ENCODE data around the gene CHADL. TPM values are rescaled to one million over a fixed set of nuclear protein-coding genes. Genes with fewer than 3 reads are reported as not detected.

The CHADL gene
- total and polyA plus RNA-seq, 2 of the 8 experiments (the other 6 are each of a cell fraction or from before 2014, with no cell fraction given): 0.78 to 1.4 TPM

DNA sequence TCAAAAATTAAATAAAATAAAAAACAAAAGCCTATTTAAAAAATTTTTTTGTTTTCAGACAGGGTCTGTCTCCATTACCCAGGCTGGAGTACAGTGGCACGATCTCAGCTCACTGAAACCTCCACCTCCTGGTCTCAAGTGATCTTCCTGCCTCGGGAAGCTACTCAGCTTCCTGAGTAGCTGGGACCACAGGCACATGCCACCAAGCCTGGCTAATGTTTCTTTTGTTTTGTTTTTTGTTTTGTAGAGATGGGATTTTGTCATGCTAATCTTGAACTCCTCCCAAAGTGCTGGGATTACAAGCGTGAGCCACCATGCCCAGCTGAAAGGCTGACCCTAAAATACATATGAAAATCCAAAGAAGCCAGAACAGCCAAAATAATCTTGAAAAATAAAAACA, 56.1 kb downstream of the CHADL start:
- H3K14ac ChIP-seq (ENCODE audit: insufficient read length): no peak overlapping the region
- H4K5ac ChIP-seq (ENCODE audit: insufficient read length, low read depth, low read length): peak overlapping the region; percentile 2
- WGBS, 2 experiments (ENCODE audit: extremely low coverage in 1 of 2, insufficient coverage in 1 of 2, insufficient read length in 1 of 2, insufficient replicate concordance in 2 of 2, low coverage in 1 of 2, low lambda C conversion rate in 2 of 2, missing lambda C conversion rate in 1 of 2): 19% methylated on average over 3 of the region's 3 CpGs; no CpG with 5 or more reads in 1 of the 2 experiments
- ChIA-PET CTCF (ENCODE audit: partially characterized antibody) (interaction anchor here (1.3 kb wide), 2 partner anchors 9 to 53 kb away, joined by 3 to 5 read pairs; no protein-coding TSS in a partner anchor), POLR2A (ENCODE audit: partially characterized antibody) (interaction anchor here (0.7 to 3.3 kb wide), 10 partner anchors 10 to 493 kb away, joined by 3 to 19 read pairs (median 3); partner anchors contain the start of gene EP300)
- TF ChIP-seq, protein P1, sequence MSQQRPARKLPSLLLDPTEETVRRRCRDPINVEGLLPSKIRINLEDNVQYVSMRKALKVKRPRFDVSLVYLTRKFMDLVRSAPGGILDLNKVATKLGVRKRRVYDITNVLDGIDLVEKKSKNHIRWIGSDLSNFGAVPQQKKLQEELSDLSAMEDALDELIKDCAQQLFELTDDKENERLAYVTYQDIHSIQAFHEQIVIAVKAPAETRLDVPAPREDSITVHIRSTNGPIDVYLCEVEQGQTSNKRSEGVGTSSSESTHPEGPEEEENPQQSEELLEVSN (IDR thresholded peaks at IDR 0.05): peak; percentile 78; the same call in 1 of the 2 replicates
- TF ChIP-seq NANOG (IDR thresholded peaks at IDR 0.05; ENCODE audit: insufficient read depth, low read depth, low read length, poor library complexity, severe bottlenecking): peak; percentile 75
- TF ChIP-seq CHD2 (IDR thresholded peaks at IDR 0.05; ENCODE audit: low read length): no peak
- TF ChIP-seq, protein P2, sequence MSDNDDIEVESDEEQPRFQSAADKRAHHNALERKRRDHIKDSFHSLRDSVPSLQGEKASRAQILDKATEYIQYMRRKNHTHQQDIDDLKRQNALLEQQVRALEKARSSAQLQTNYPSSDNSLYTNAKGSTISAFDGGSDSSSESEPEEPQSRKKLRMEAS (IDR thresholded peaks at IDR 0.05): peak; percentile 91
- TF ChIP-seq CBX5 (IDR thresholded peaks at IDR 0.05; ENCODE audit: low read depth, low read length): no peak
- TF ChIP-seq KDM1A (IDR thresholded peaks at IDR 0.05; ENCODE audit: borderline replicate concordance, low read length): no peak
- TF ChIP-seq POLR2A (IDR thresholded peaks at IDR 0.05; ENCODE audit: control extremely low read depth in 1 of 2, low read depth in 2 of 2, low read length in 2 of 2): peak in 1 of 2 experiments; percentile 29; a peak in 1 of 3 replicates
- peak; percentile 31; the same call in 1 of the 2 replicates for TF ChIP-seq SP4 (IDR thresholded peaks at IDR 0.05; ENCODE audit: low read length)
- TF ChIP-seq POU5F1 (IDR thresholded peaks at IDR 0.05; ENCODE audit: low read depth, low read length): peak; percentile 75
- no peaks in the 10 kb centered on the region for H3K79me1 ChIP-seq (ENCODE audit: low read depth, low read length)
- H3K4me2 ChIP-seq (ENCODE audit: insufficient read depth in 1 of 2, low read depth in 2 of 2, low read length in 2 of 2): peak overlapping the region in 1 of 2 experiments; percentile 22; a peak in 2 of 4 replicates
- no peak overlapping the region for H4K91ac ChIP-seq (replicated peaks; ENCODE audit: insufficient read length, low read length)
- DNase-seq (ENCODE audit: low read depth in 1 of 2, low spot score in 2 of 2) (peak in 1 of 2 experiments; percentile 67), FAIRE-seq (peak; percentile 85)
- H3K56ac ChIP-seq (replicated peaks; ENCODE audit: insufficient read length, low read depth, low read length): no peak overlapping the region
- H3K4ac ChIP-seq (replicated peaks; ENCODE audit: insufficient read length, low read depth, low read length): peak overlapping the region; percentile 69
- no peaks in the 10 kb centered on the region for H3K9me3 ChIP-seq (ENCODE audit: insufficient read depth in 2 of 2, low read depth in 1 of 2, low read length in 1 of 2)
- no peak overlapping the region for H3K9ac ChIP-seq (replicated peaks in 1 of 4; ENCODE audit: extremely low read depth in 1 of 4, low read depth in 3 of 4, low read length in 3 of 4)
- H3K27ac ChIP-seq (ENCODE audit: low read depth, low read length): 0 out of 2 replicates have a peak overlapping the region, but pooled peaks have one; percentile 18
- no peak overlapping the region; the same call in 1 of the 2 replicates for H2AK5ac ChIP-seq (ENCODE audit: low read depth, low read length)
- peak overlapping the region; percentile 94; the same call in 1 of the 2 replicates for H2BK12ac ChIP-seq (ENCODE audit: low read depth, low read length)
- H3K4me3 ChIP-seq (ENCODE audit: extremely low read depth in 1 of 4, insufficient read depth in 2 of 4, low read depth in 3 of 4, low read length in 4 of 4): peak overlapping the region in 1 of 4 experiments; percentile 30; a peak in 1 of 8 replicates
- H2BK5ac ChIP-seq (ENCODE audit: low read depth, low read length): peak overlapping the region; percentile 93; the same call in 1 of the 2 replicates
- H2AFZ ChIP-seq (ENCODE audit: low read length): no peak overlapping the region
- no peak overlapping the region for H4K8ac ChIP-seq (ENCODE audit: extremely low read depth, insufficient read depth, low read length)
- H3K4me1 ChIP-seq (replicated peaks in 1 of 4; ENCODE audit: control insufficient read depth in 3 of 4, insufficient read depth in 4 of 4, low read length in 3 of 4): peaks cover 0 to 5% (median 4%) of the 10 kb centered on the region in 4 experiments; a peak in 5 of 7 replicates
- no peaks in the 10 kb centered on the region for H3K27me3 ChIP-seq (replicated peaks in 1 of 4; ENCODE audit: control insufficient read depth in 3 of 4, extremely low read depth in 1 of 4, insufficient read depth in 3 of 4, low read length in 3 of 4)
- H3K36me3 ChIP-seq (ENCODE audit: control insufficient read depth in 2 of 4, insufficient read depth in 4 of 4, low read length in 3 of 4): peaks cover 0 to 7% (median 0%) of the 10 kb centered on the region in 4 experiments; a peak in 1 of 8 replicates
- no peaks in the 10 kb centered on the region for H4K20me1 ChIP-seq (replicated peaks in 1 of 2; ENCODE audit: control insufficient read depth in 1 of 2, insufficient read depth in 2 of 2, low read length in 2 of 2)
- H2BK20ac ChIP-seq (ENCODE audit: low read length): no peak overlapping the region
- H3K79me2 ChIP-seq (ENCODE audit: control insufficient read depth in 1 of 2, insufficient read depth in 2 of 2, low read length in 2 of 2): no peaks in the 10 kb centered on the region
- no peak overlapping the region for H2BK120ac ChIP-seq (replicated peaks; ENCODE audit: low read depth, low read length)
- H3K23ac ChIP-seq (ENCODE audit: insufficient read length): no peak overlapping the region
- H2BK15ac ChIP-seq (ENCODE audit: low read length): no peak overlapping the region
- H3K18ac ChIP-seq (ENCODE audit: extremely low read depth, low read length): no peak overlapping the region
- no peaks in the 10 kb centered on the region for H3K23me2 ChIP-seq (ENCODE audit: low read depth, low read length)
